Fibroblast of skin of right quadriceps (primary cell): Measurements from ENCODE around the gene NFATC1.

Experiments
- DNase-seq: peaks from one replicate; pipeline ENCODE4 v3.0.0-alpha.2; 2013

Gene NFATC1

GRCh38 chr18:79395761-79396404 lies at the start of gene NFATC1:
TSS of gene NFATC1 (plus strand) at chr18:79395930. CDS start at chr18:79396225, 295 bp downstream.
- peak; percentile 77 for DNase-seq

GRCh38 chr18:79345981-79346380 lies 49.7 kb upstream of the NFATC1 start:
- no peak for DNase-seq

- DNase-seq = no peak
Observed at GRCh38 chr18:79348066-79348465, 47.7 kb upstream of the NFATC1 start.

- DNase-seq = no peak
Observed at GRCh38 chr18:79352432-79352831, 43.3 kb upstream of the NFATC1 start.

GRCh38 chr18:79353267-79353666 lies 42.5 kb upstream of the NFATC1 start:
- DNase-seq = no peak

- DNase-seq = no peak
Observed at GRCh38 chr18:79354350-79354749, 41.4 kb upstream of the NFATC1 start.

- DNase-seq = no peak
Observed at GRCh38 chr18:79355433-79356335, 40.0 kb upstream of the NFATC1 start.

- no peak for DNase-seq
Observed at GRCh38 chr18:79356435-79356834, 39.3 kb upstream of the NFATC1 start.

GRCh38 chr18:79360933-79361332 lies 34.8 kb upstream of the NFATC1 start:
- DNase-seq = no peak

GRCh38 chr18:79361766-79362522 lies 33.8 kb upstream of the NFATC1 start:
- peak; percentile 37 for DNase-seq

GRCh38 chr18:79365701-79366100 lies 30.0 kb upstream of the NFATC1 start:
- peak; percentile 12 for DNase-seq

- DNase-seq = peak; percentile 92
Observed at GRCh38 chr18:79366177-79367094, 29.3 kb upstream of the NFATC1 start.

GRCh38 chr18:79367480-79367879 lies 28.2 kb upstream of the NFATC1 start:
- DNase-seq = no peak

GRCh38 chr18:79367989-79368388 lies 27.7 kb upstream of the NFATC1 start:
- no peak for DNase-seq

- DNase-seq = no peak
Observed at GRCh38 chr18:79368681-79369080, 27.0 kb upstream of the NFATC1 start.

GRCh38 chr18:79371561-79372121 lies 24.1 kb upstream of the NFATC1 start:
- DNase-seq = no peak

GRCh38 chr18:79372461-79372860 lies 23.3 kb upstream of the NFATC1 start:
- DNase-seq = no peak

- DNase-seq = no peak
Observed at GRCh38 chr18:79372991-79373390, 22.7 kb upstream of the NFATC1 start.

GRCh38 chr18:79373736-79374135 lies 22.0 kb upstream of the NFATC1 start:
- no peak for DNase-seq

GRCh38 chr18:79374408-79375171 lies 21.1 kb upstream of the NFATC1 start:
- no peak for DNase-seq
